NCI-H128 (cell line): ENCODE results near the gene COQ8A.
"Not testable (repeated sequence)": the region's sequence is repeated elsewhere in the genome, so short reads cannot be mapped to it uniquely, and the experiment has no call there.

Experiments
- DNase-seq: peaks from one replicate; lab custom pipeline; 2025; ENCODE audit not compliant: unreplicated experiment; lab: John Stamatoyannopoulos, UW

Gene COQ8A

GRCh38 chr1:226951286-226952117, 11.4 kb downstream of the COQ8A start:
- no peak for DNase-seq

- DNase-seq: no peak
Observed at GRCh38 chr1:226952118-226952441, 12.0 kb downstream of the COQ8A start.

GRCh38 chr1:226953175-226953800, 13.2 kb downstream of the COQ8A start:
- DNase-seq: no peak

- no peak for DNase-seq
Observed at GRCh38 chr1:226954337-226954736, 14.2 kb downstream of the COQ8A start.

GRCh38 chr1:226954777-226955176, 14.7 kb downstream of the COQ8A start:
- no peak for DNase-seq

GRCh38 chr1:226955857-226956256, 15.8 kb downstream of the COQ8A start:
- DNase-seq: not testable (repeated sequence)

- no peak for DNase-seq
Observed at GRCh38 chr1:226956942-226957713, 17.0 kb downstream of the COQ8A start.

GRCh38 chr1:226957714-226958113, 17.6 kb downstream of the COQ8A start:
- no peak for DNase-seq

- no peak for DNase-seq
Observed at GRCh38 chr1:226958300-226958699, 18.2 kb downstream of the COQ8A start.

- no peak for DNase-seq
Observed at GRCh38 chr1:226960256-226960655, 20.2 kb downstream of the COQ8A start.

- no peak for DNase-seq
Observed at GRCh38 chr1:226960944-226961765, 21.1 kb downstream of the COQ8A start.

- DNase-seq: no peak
Observed at GRCh38 chr1:226962421-226963391, 22.6 kb downstream of the COQ8A start.

GRCh38 chr1:226964068-226964425, 24.0 kb downstream of the COQ8A start:
- DNase-seq: no peak

- DNase-seq: no peak
Observed at GRCh38 chr1:226964611-226965486, 24.8 kb downstream of the COQ8A start.

GRCh38 chr1:226965581-226966440, 25.7 kb downstream of the COQ8A start:
- DNase-seq: no peak

GRCh38 chr1:226966683-226967082, 26.6 kb downstream of the COQ8A start:
- DNase-seq: no peak

- DNase-seq: no peak
Observed at GRCh38 chr1:226967665-226968064, 27.6 kb downstream of the COQ8A start.

- no peak for DNase-seq
Observed at GRCh38 chr1:226971765-226972164, 31.7 kb downstream of the COQ8A start.
